ENCODE measurements around the gene MANSC1. TPM values are rescaled to one million over a fixed set of nuclear protein-coding genes. Genes with fewer than 3 reads are reported as not detected.

The MANSC1 gene
- total RNA-seq, 1 experiment from 2014 or later, result 9.1 TPM

- H4K8ac ChIP-seq (replicated peaks; ENCODE audit: insufficient read length, low read depth, low read length), result no peak overlapping the region
- H3K79me2 ChIP-seq (ENCODE audit: insufficient read depth, low read length), result no peaks in the 10 kb centered on the region
- H3K56ac ChIP-seq (ENCODE audit: insufficient read length, low read depth, low read length), result no peak overlapping the region
- no peaks in the 10 kb centered on the region for H3K79me1 ChIP-seq (ENCODE audit: insufficient read depth, low read depth, low read length, poor library complexity, severe bottlenecking)
- no peak overlapping the region for H3K14ac ChIP-seq (ENCODE audit: insufficient read depth, low read length)
- Mint-ChIP-seq H3K27me3 (ENCODE audit: low read depth) (no peaks in the 10 kb centered on the region), H3K4me1 (peaks cover 13 to 17% of the 10 kb centered on the region in 2 experiments), H3K4me3 (no peak overlapping the region; a peak in 1 of 5 replicates), H3K27ac (no peak overlapping the region), H3K9me3 (peaks cover 0 to 3% of the 10 kb centered on the region in 2 experiments; a peak in 1 of 5 replicates), H3K36me3 (ENCODE audit: insufficient read depth in 1 of 3, low read depth in 3 of 3) (peaks cover 0 to 3% (median 0%) of the 10 kb centered on the region in 3 experiments; a peak in 1 of 7 replicates)
- H3K23me2 ChIP-seq (ENCODE audit: insufficient read length, low read depth, low read length, poor library complexity, severe bottlenecking), result no peaks in the 10 kb centered on the region
- H3K27me3 ChIP-seq (ENCODE audit: insufficient read depth, low read length), result no peaks in the 10 kb centered on the region
- no peak overlapping the region for H3T11ph ChIP-seq (ENCODE audit: low read length)
- no peak overlapping the region for H2BK5ac ChIP-seq (ENCODE audit: insufficient read length, low read length)
- no peak overlapping the region for H2BK20ac ChIP-seq (ENCODE audit: low read depth, low read length, poor library complexity, severe bottlenecking)
- DNase-seq, result no peak
- peaks cover 4% of the 10 kb centered on the region; the same call in 1 of the 2 replicates for H3K4me1 ChIP-seq (ENCODE audit: insufficient read depth, low read length)
- H3K4ac ChIP-seq (ENCODE audit: low read depth, low read length), result no peak overlapping the region
- TF ChIP-seq CTCF (conservative IDR thresholded peaks at IDR 0.05), result peak; percentile 83
- no peak overlapping the region for H3K27ac ChIP-seq (ENCODE audit: insufficient read length, low read depth, low read length)
- no peak overlapping the region for H2BK15ac ChIP-seq (ENCODE audit: low read depth, low read length)
- no peaks in the 10 kb centered on the region for H3K9me3 ChIP-seq (ENCODE audit: control insufficient read depth, low read depth, low read length)
- no peak overlapping the region for H4K5ac ChIP-seq (ENCODE audit: insufficient read length, low read depth, low read length)
- no peak overlapping the region for H3K9ac ChIP-seq (ENCODE audit: extremely low read depth, insufficient read length, low read length)
- H3K18ac ChIP-seq (ENCODE audit: insufficient read length, low read depth, low read length), result no peak overlapping the region
- no peak overlapping the region for H3K4me2 ChIP-seq (ENCODE audit: insufficient read depth, insufficient read length, low read length)
- H2BK12ac ChIP-seq (ENCODE audit: insufficient read length, low read depth, low read length), result no peak overlapping the region
- WGBS (ENCODE audit: extremely low coverage, insufficient read length, low lambda C conversion rate), result no CpG with 5 or more reads among the region's 1 CpG
- no peak overlapping the region for H2AK5ac ChIP-seq (ENCODE audit: insufficient read length, low read length)
- no peak overlapping the region for H2AFZ ChIP-seq (ENCODE audit: low read length)
- no peaks in the 10 kb centered on the region for H4K20me1 ChIP-seq (ENCODE audit: control insufficient read depth, insufficient read depth, insufficient read length)
- H4K91ac ChIP-seq (ENCODE audit: insufficient read length, low read depth, low read length), result no peak overlapping the region
- no peak overlapping the region for H2BK120ac ChIP-seq (ENCODE audit: low read depth, low read length, poor library complexity, severe bottlenecking)
- no peak overlapping the region for H3K23ac ChIP-seq (ENCODE audit: insufficient read length, low read depth, low read length)
These were observed 22.2 kb downstream of the MANSC1 start for GRCh38 chr12:12327802-12328201.
